Breast epithelium (tissue), 4 donors: ENCODE measurements around the gene MEMO1. TPM values are rescaled to one million over a fixed set of nuclear protein-coding genes. Genes with fewer than 3 reads are reported as not detected.
"Not testable (repeated sequence)": the region's sequence is repeated elsewhere in the genome, so short reads cannot be mapped to it uniquely, and the experiment has no call there.

Experiments used
- DNase-seq, 2 donors: peaks; one replicate each; pipeline ENCODE4 v3.0.0-alpha.2; 2019; ENCODE audit warnings: low spot score in 2 of 2
- H3K27ac ChIP-seq, 2 donors: fragments of 200-600 bp; sonication (generic) in 1 of 2; one replicate each; pipeline ENCODE4 v1.5.1; 2016 to 2019; ENCODE audit warnings: mild to moderate bottlenecking in 1 of 2
- H3K27me3 ChIP-seq, 2 donors: fragments of 200-600 bp; sonication (generic) in 1 of 2; one replicate each; pipeline versions ENCODE4 v1.5.1 to v1.6.0; 2017 to 2019; ENCODE audit warnings: control low read depth in 1 of 2, mild to moderate bottlenecking in 1 of 2
- H3K36me3 ChIP-seq: fragments of 200-600 bp; one replicate; pipeline ENCODE4 v1.5.1; 2019
- H3K4me1 ChIP-seq, 2 donors: fragments of 200-600 bp; sonication (generic); one replicate each; pipeline ENCODE4 v1.5.1; 2016 to 2019; ENCODE audit warnings: control low read depth in 1 of 2
- H3K4me3 ChIP-seq, 3 donors: fragments of 200-600 bp; sonication (generic); 1 replicate in 2 of 3; 2 replicates in 1 of 3; pipeline ENCODE4 v1.5.1; 2016 to 2019; ENCODE audit warnings: mild to moderate bottlenecking in 3 of 3, moderate library complexity in 2 of 3
- H3K9me3 ChIP-seq, 2 donors: fragments of 200-600 bp; sonication (generic) in 1 of 2; one replicate each; pipeline ENCODE4 v1.5.1; 2016 to 2019; ENCODE audit warnings: control low read depth in 1 of 2
- CTCF ChIP-seq, 3 donors: fragments of 450-650 bp; IDR thresholded peaks; one replicate each; pipeline ENCODE4 v1.5.1; 2016 to 2017; ENCODE audit warnings: antibody characterized with exemption in 3 of 3, mild to moderate bottlenecking in 3 of 3, moderate library complexity in 3 of 3
- POLR2A ChIP-seq: fragments of 450-650 bp; IDR thresholded peaks from one replicate; pipeline ENCODE4 v1.6.1; 2016; ENCODE audit warnings: antibody characterized with exemption, mild to moderate bottlenecking, moderate library complexity
- POLR2AphosphoS5 ChIP-seq, 3 donors: sonication (generic); formaldehyde crosslinking; IDR thresholded peaks; one replicate each; pipeline ENCODE4 v1.6.1; 2017; ENCODE audit warnings: antibody characterized with exemption in 3 of 3
- intact Hi-C: fragments of 100-400 bp; cut with DNase I; formaldehyde crosslinking; loops from one replicate; pipeline ENCODE4 v1.15.1; 2023; ENCODE audit warnings: low total_unique reads
- total RNA-seq, 3 donors: library from RNA; depleted of rRNA; stranded (reverse); fragments of >200 nt; gene quantifications; one replicate each; pipeline ENCODE4 v1.1.0, GENCODE V29; 2016

The MEMO1 gene
- total RNA-seq, 3 donors from 2014 or later: 26.1 to 28.8 (median 26.1) TPM

GRCh38 chr2:31901900-31902299 is 108.9 kb downstream of the MEMO1 start:
- intact Hi-C loops: no loop called here

DNA sequence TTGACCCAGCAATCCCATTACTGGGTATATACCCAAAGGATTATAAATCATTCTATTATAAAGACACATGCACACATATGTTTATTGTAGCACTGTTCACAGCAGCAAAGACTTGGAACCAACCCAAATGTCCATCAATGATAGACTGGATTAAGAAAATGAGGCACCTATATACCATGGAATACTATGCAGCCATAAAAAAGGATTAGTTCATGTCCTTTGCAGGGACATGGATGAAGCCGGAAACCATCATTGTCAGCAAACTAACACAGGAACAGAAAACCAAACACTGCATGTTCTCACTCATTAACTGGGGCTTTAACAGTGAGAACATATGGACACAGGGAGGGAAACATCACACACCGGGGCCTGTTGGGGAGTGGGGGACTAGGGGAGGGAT is 110.7 kb downstream of the MEMO1 start:
- H3K27ac ChIP-seq, H3K27me3 ChIP-seq, H3K9me3 ChIP-seq, DNase-seq, H3K36me3 ChIP-seq, H3K4me1 ChIP-seq, H3K4me3 ChIP-seq, intact Hi-C loops: not testable (repeated sequence)

More at GRCh38 chr2:31901900-31902299, 108.9 kb downstream of the MEMO1 start:
- no peak for TF ChIP-seq CTCF (IDR thresholded peaks at IDR 0.05)
- Histone ChIP-seq H3K9me3 (peaks cover 0 to 8% of the 10 kb centered on the region in 2 donors), H3K4me3 (no peak overlapping the region), H3K27me3 (no peaks in the 10 kb centered on the region), H3K36me3 (no peaks in the 10 kb centered on the region), H3K27ac (no peak overlapping the region), H3K4me1 (no peaks in the 10 kb centered on the region)
- no peak for DNase-seq

DNA sequence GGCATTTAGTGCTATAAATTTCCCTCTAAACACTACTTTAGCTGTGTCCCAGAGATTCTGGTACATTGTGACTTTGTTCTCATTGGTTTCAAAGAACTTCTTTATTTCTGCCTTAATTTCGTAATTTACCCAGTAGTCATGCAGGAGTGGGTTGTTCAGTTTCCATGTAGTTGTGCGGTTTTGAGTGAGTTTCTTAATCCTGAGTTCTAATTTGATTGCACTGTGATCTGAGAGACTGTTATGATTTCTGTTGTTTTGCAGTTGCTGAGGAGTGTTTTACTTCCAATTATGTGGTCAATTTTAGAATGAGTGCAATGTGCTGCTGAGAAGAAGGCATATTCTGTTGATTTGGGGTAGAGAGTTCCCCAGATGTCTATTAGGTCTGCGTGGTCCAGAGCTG is 112.5 kb downstream of the MEMO1 start:
- H3K27me3 ChIP-seq, H3K36me3 ChIP-seq, intact Hi-C loops: not testable (repeated sequence)

GRCh38 chr2:31897340-31897739 is 113.5 kb downstream of the MEMO1 start:
- H3K27ac ChIP-seq, H3K4me3 ChIP-seq, DNase-seq, H3K9me3 ChIP-seq, H3K36me3 ChIP-seq, H3K27me3 ChIP-seq, intact Hi-C loops, H3K4me1 ChIP-seq: not testable (repeated sequence)

More for the DNA sequence above, 112.5 kb downstream of the MEMO1 start:
- DNase-seq, H3K4me3 ChIP-seq, H3K9me3 ChIP-seq, H3K27ac ChIP-seq, H3K4me1 ChIP-seq: not testable (repeated sequence)

GRCh38 chr2:31896293-31896692 is 114.5 kb downstream of the MEMO1 start:
- no peak overlapping the region for H3K27ac ChIP-seq
- TF ChIP-seq POLR2AphosphoS5 (IDR thresholded peaks at IDR 0.05) (no peak), POLR2A (no peak), CTCF (IDR thresholded peaks at IDR 0.05) (no peak)
- no peaks in the 10 kb centered on the region for H3K27me3 ChIP-seq
- no peaks in the 10 kb centered on the region for H3K4me1 ChIP-seq
- no peaks in the 10 kb centered on the region for H3K36me3 ChIP-seq
- intact Hi-C loops: no loop called here
- H3K9me3 ChIP-seq: peaks cover 0 to 8% of the 10 kb centered on the region in 2 donors
- H3K4me3 ChIP-seq: no peak overlapping the region
- DNase-seq: no peak

GRCh38 chr2:31894656-31895055 is 116.2 kb downstream of the MEMO1 start:
- Histone ChIP-seq H3K9me3 (peaks cover 0 to 8% of the 10 kb centered on the region in 2 donors), H3K27me3 (no peaks in the 10 kb centered on the region), H3K27ac (no peak overlapping the region), H3K4me1 (no peaks in the 10 kb centered on the region), H3K4me3 (no peak overlapping the region), H3K36me3 (no peaks in the 10 kb centered on the region)
- TF ChIP-seq POLR2A: no peak
- TF ChIP-seq POLR2AphosphoS5 (IDR thresholded peaks at IDR 0.05): no peak
- TF ChIP-seq CTCF (IDR thresholded peaks at IDR 0.05): no peak
- intact Hi-C loops: no loop called here
- no peak for DNase-seq

DNA sequence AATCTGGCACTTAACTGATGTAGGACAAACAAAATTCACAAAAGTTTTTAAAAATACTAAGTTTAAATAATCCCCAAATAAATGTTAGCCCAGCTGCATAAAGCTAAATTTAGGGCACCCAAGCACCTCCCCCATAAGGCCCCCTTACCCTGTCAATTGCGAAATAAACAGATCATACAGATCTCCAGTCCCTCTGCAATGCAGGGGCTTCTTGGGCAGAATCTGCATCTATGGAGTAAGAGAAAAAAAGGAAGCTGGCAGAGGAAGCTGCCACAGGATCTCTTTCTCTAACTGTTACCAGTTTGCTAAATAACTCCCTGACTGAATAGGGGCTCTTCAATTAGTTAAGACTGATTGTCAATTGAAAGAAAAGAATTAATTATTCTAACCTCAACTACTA is 117.7 kb downstream of the MEMO1 start:
- no peaks in the 10 kb centered on the region for H3K4me1 ChIP-seq
- TF ChIP-seq POLR2AphosphoS5 (IDR thresholded peaks at IDR 0.05): no peak
- TF ChIP-seq POLR2A: no peak
- no peak for TF ChIP-seq CTCF (IDR thresholded peaks at IDR 0.05)
- no peak overlapping the region for H3K27ac ChIP-seq
- intact Hi-C loops: no loop called here
- H3K9me3 ChIP-seq: peaks cover 0 to 8% of the 10 kb centered on the region in 2 donors
- no peak for DNase-seq
- no peak overlapping the region for H3K4me3 ChIP-seq
- no peaks in the 10 kb centered on the region for H3K36me3 ChIP-seq
- H3K27me3 ChIP-seq: no peaks in the 10 kb centered on the region
